Measurements from ENCODE around the gene TBCD. TPM values are rescaled to one million over a fixed set of nuclear protein-coding genes. Genes with fewer than 3 reads are reported as not detected.
A peak's percentile ranks its signal among the peaks of the same experiment; 100 is the strongest.

The TBCD gene
- total RNA-seq, 1 donor from 2014 or later, result 31.8 TPM

GRCh38 chr17:82931699-82932517 is 180.0 kb downstream of the TBCD start:
- H3K27ac ChIP-seq (ENCODE audit: low read depth, low read length), result peak overlapping the region; percentile 90
- H4K20me1 ChIP-seq (ENCODE audit: insufficient read depth, low read length), result no peaks in the 10 kb centered on the region
- H3K9ac ChIP-seq (ENCODE audit: low read length), result peak overlapping the region; percentile 79
- FAIRE-seq, result peak; percentile 67
- Mint-ChIP-seq H3K9me3 (ENCODE audit: unreplicated experiment) (no peaks in the 10 kb centered on the region), H3K36me3 (ENCODE audit: low read depth, unreplicated experiment) (peaks cover 16% of the 10 kb centered on the region), H3K4me3 (ENCODE audit: unreplicated experiment) (no peak overlapping the region), H3K4me1 (ENCODE audit: low read depth, unreplicated experiment) (peaks cover 3% of the 10 kb centered on the region), H3K27ac (ENCODE audit: unreplicated experiment) (no peak overlapping the region), H3K27me3 (ENCODE audit: low read depth, unreplicated experiment) (no peaks in the 10 kb centered on the region)
- peak overlapping the region; percentile 73 for H3K4me2 ChIP-seq (ENCODE audit: low read length)
- no peaks in the 10 kb centered on the region for H3K27me3 ChIP-seq (ENCODE audit: insufficient read depth, low read length)
- peak; percentile 91 for DNase-seq (ENCODE audit: low read depth)
- peak overlapping the region; percentile 54 for H2AFZ ChIP-seq (ENCODE audit: low read depth, low read length)
- no peaks in the 10 kb centered on the region for H3K9me3 ChIP-seq (ENCODE audit: insufficient read depth, low read depth, low read length)
- no peaks in the 10 kb centered on the region for H3K79me2 ChIP-seq (ENCODE audit: insufficient read depth, low read length)
- peaks cover 21% of the 10 kb centered on the region for H3K4me1 ChIP-seq (ENCODE audit: insufficient read depth, low read length)
- H3K4me3 ChIP-seq (ENCODE audit: insufficient read depth, low read depth, low read length), result no peak overlapping the region
- TF ChIP-seq, protein P1, sequence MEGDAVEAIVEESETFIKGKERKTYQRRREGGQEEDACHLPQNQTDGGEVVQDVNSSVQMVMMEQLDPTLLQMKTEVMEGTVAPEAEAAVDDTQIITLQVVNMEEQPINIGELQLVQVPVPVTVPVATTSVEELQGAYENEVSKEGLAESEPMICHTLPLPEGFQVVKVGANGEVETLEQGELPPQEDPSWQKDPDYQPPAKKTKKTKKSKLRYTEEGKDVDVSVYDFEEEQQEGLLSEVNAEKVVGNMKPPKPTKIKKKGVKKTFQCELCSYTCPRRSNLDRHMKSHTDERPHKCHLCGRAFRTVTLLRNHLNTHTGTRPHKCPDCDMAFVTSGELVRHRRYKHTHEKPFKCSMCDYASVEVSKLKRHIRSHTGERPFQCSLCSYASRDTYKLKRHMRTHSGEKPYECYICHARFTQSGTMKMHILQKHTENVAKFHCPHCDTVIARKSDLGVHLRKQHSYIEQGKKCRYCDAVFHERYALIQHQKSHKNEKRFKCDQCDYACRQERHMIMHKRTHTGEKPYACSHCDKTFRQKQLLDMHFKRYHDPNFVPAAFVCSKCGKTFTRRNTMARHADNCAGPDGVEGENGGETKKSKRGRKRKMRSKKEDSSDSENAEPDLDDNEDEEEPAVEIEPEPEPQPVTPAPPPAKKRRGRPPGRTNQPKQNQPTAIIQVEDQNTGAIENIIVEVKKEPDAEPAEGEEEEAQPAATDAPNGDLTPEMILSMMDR (IDR thresholded peaks at IDR 0.05; ENCODE audit: insufficient read depth, low read depth, low read length), result no peak
- no peak for TF ChIP-seq EZH2 (IDR thresholded peaks at IDR 0.05; ENCODE audit: insufficient read depth, low read length)
- peaks cover 3% of the 10 kb centered on the region for H3K36me3 ChIP-seq (ENCODE audit: insufficient read depth, low read length)

- H2AFZ ChIP-seq (ENCODE audit: low read depth, low read length), result no peak overlapping the region
- H3K9me3 ChIP-seq (ENCODE audit: insufficient read depth, low read depth, low read length), result no peaks in the 10 kb centered on the region
- FAIRE-seq (no peak), DNase-seq (ENCODE audit: low read depth) (peak; percentile 64)
- no peaks in the 10 kb centered on the region for H3K27me3 ChIP-seq (ENCODE audit: insufficient read depth, low read length)
- H4K20me1 ChIP-seq (ENCODE audit: insufficient read depth, low read length), result no peaks in the 10 kb centered on the region
- no peaks in the 10 kb centered on the region for H3K36me3 ChIP-seq (ENCODE audit: insufficient read depth, low read length)
- no peak overlapping the region for H3K27ac Mint-ChIP-seq (ENCODE audit: unreplicated experiment)
- H3K4me1 Mint-ChIP-seq (ENCODE audit: low read depth, unreplicated experiment), result peaks cover 3% of the 10 kb centered on the region
- no peak overlapping the region for H3K4me3 Mint-ChIP-seq (ENCODE audit: unreplicated experiment)
- H3K9me3 Mint-ChIP-seq (ENCODE audit: unreplicated experiment), result no peaks in the 10 kb centered on the region
- TF ChIP-seq EZH2 (IDR thresholded peaks at IDR 0.05; ENCODE audit: insufficient read depth, low read length), result no peak
- TF ChIP-seq, protein P1 (IDR thresholded peaks at IDR 0.05; ENCODE audit: insufficient read depth, low read depth, low read length), result no peak
- peak overlapping the region; percentile 90 for H3K27ac ChIP-seq (ENCODE audit: low read depth, low read length)
- no peaks in the 10 kb centered on the region for H3K79me2 ChIP-seq (ENCODE audit: insufficient read depth, low read length)
- peak overlapping the region; percentile 79 for H3K9ac ChIP-seq (ENCODE audit: low read length)
- no peaks in the 10 kb centered on the region for H3K27me3 Mint-ChIP-seq (ENCODE audit: low read depth, unreplicated experiment)
- no peak overlapping the region for H3K4me3 ChIP-seq (ENCODE audit: insufficient read depth, low read depth, low read length)
- H3K4me1 ChIP-seq (ENCODE audit: insufficient read depth, low read length), result peaks cover 21% of the 10 kb centered on the region
- peak overlapping the region; percentile 73 for H3K4me2 ChIP-seq (ENCODE audit: low read length)
- peaks cover 16% of the 10 kb centered on the region for H3K36me3 Mint-ChIP-seq (ENCODE audit: low read depth, unreplicated experiment)
Observed at GRCh38 chr17:82932518-82933310, 180.8 kb downstream of the TBCD start.
